HCT116 (cell line): ENCODE measurements around the gene AGPAT3. TPM values are rescaled to one million over a fixed set of nuclear protein-coding genes. Genes with fewer than 3 reads are reported as not detected.

Experiments
- ATAC-seq: fragments of 200-7000 bp; cut with Tn5 transposase; 2 replicates; pipeline ENCODE4 v1.9.1; 2020; ENCODE audit warnings: mild to moderate bottlenecking, moderate library complexity
- BruUV-seq: library from RNA; stranded (reverse); fragments of 400-500 nt; replicated peaks from 2 replicates; lab custom pipeline; 2021; lab: Mats Ljungman, UMichigan
- CTCF ChIA-PET: fragments of 300-600 bp; sonication (Branson Sonifier 250); formaldehyde crosslinking; loops from one replicate; lab custom pipeline; 2021; ENCODE audit warnings: antibody characterized with exemption; lab: Charles Lee
- POLR2A ChIA-PET: fragments of 300-600, 350-600 bp; sonication (Branson Sonifier 250); formaldehyde crosslinking; loops from one replicate; lab custom pipeline; 2021; ENCODE audit warnings: antibody characterized with exemption; lab: Charles Lee
- RAD21 ChIA-PET, 2 experiments: fragments of 300-600 bp; sonication (Branson Sonifier 250); formaldehyde crosslinking; loops; one replicate each; lab custom pipeline; 2023; ENCODE audit warnings: low total read pairs in 2 of 2; ENCODE audit not compliant: uncharacterized antibody in 2 of 2, unreplicated experiment in 2 of 2, low non-redundant PET in 1 of 2; lab: Charles Lee
- DNase-seq: peaks from one replicate; pipeline ENCODE4 v3.0.0-alpha.2; 2010; ENCODE audit warnings: low read depth, low spot score
- H2AFZ ChIP-seq: fragments of 200-600 bp; shearing (Covaris generic), sonication (generic); 2 replicates; pipeline ENCODE4 v1.6.1; 2017; ENCODE audit warnings: low read depth, mixed run types, mixed read lengths, antibody characterized with exemption, low read length; ENCODE audit not compliant: poor library complexity, severe bottlenecking
- H3K27ac ChIP-seq: 2 replicates; pipeline ENCODE4 v1.5.1; 2012; ENCODE audit warnings: low read depth, low read length
- H3K27me3 ChIP-seq: fragments of 200-600 bp; sonication (generic); 2 replicates; pipeline ENCODE4 v1.6.1; 2016; ENCODE audit warnings: mixed run types, low read length, mixed read lengths; ENCODE audit not compliant: insufficient read depth
- H3K36me3 ChIP-seq, 2 experiments: fragments of 200-500 bp in 1 of 2; fragments of 200-600 bp in 1 of 2; sonication (Bioruptor generic) in 1 of 2; sonication (generic) in 1 of 2; 2 replicates each; pipeline versions ENCODE4 v1.5.1 to v1.6.1; 2014 to 2016; ENCODE audit warnings: low read length in 2 of 2, inconsistent platforms in 1 of 2, mixed read lengths in 1 of 2, mixed run types in 1 of 2; ENCODE audit not compliant: insufficient read depth in 2 of 2, control insufficient read depth in 1 of 2
- H3K4me1 ChIP-seq, 2 experiments: fragments of 200-600 bp in 1 of 2; sonication (generic) in 1 of 2; 2 replicates each; pipeline versions ENCODE4 v1.5.1 to v1.6.1; 2012 to 2017; ENCODE audit warnings: low read length in 2 of 2, inconsistent platforms in 1 of 2, mild to moderate bottlenecking in 1 of 2, mixed read lengths in 1 of 2, mixed run types in 1 of 2, moderate library complexity in 1 of 2; ENCODE audit not compliant: insufficient read depth in 2 of 2, control insufficient read depth in 1 of 2
- H3K4me2 ChIP-seq: fragments of 200-600 bp; sonication (generic); 2 replicates; pipeline ENCODE4 v1.6.1; 2017; ENCODE audit warnings: mixed run types, low read length, mixed read lengths
- H3K4me3 ChIP-seq, 2 experiments: fragments of 200-600 bp in 1 of 2; sonication (generic) in 1 of 2; replicated peaks in 1 of 2; 2 replicates each; pipeline ENCODE4 v1.5.1; 2011 to 2016; ENCODE audit warnings: low read length in 2 of 2, control low read depth in 1 of 2, low read depth in 1 of 2, mild to moderate bottlenecking in 1 of 2, mixed read lengths in 1 of 2, mixed run types in 1 of 2
- H3K79me2 ChIP-seq: fragments of 200-600 bp; sonication (generic); 2 replicates; pipeline ENCODE4 v1.6.1; 2017; ENCODE audit warnings: mild to moderate bottlenecking, mixed run types, low read length, moderate library complexity, mixed read lengths; ENCODE audit not compliant: insufficient read depth
- H3K9ac ChIP-seq: fragments of 200-600 bp; sonication (generic); 2 replicates; pipeline ENCODE4 v1.6.1; 2016; ENCODE audit warnings: low read length, mixed read lengths
- H3K9me2 ChIP-seq: fragments of 200-600 bp; sonication (generic), shearing (Covaris generic); 2 replicates; pipeline ENCODE4 v1.6.1; 2017; ENCODE audit warnings: mixed run types, mild to moderate bottlenecking, moderate library complexity; ENCODE audit not compliant: insufficient read depth
- H3K9me3 ChIP-seq, 2 experiments: fragments of 200-500 bp in 1 of 2; fragments of 200-600 bp in 1 of 2; sonication (Bioruptor generic) in 1 of 2; sonication (generic) in 1 of 2; 2 replicates each; pipeline ENCODE4 v1.6.1; 2014 to 2017; ENCODE audit warnings: low read length in 2 of 2, mixed read lengths in 2 of 2, inconsistent platforms in 1 of 2, low read depth in 1 of 2, mild to moderate bottlenecking in 1 of 2, mixed run types in 1 of 2, moderate library complexity in 1 of 2; ENCODE audit not compliant: control insufficient read depth in 1 of 2, insufficient read depth in 1 of 2
- H4K20me1 ChIP-seq: fragments of 200-600 bp; sonication (generic), shearing (Covaris generic); 2 replicates; pipeline ENCODE4 v1.6.1; 2017; ENCODE audit warnings: mixed run types, mild to moderate bottlenecking, moderate library complexity; ENCODE audit not compliant: insufficient read depth
- ATF3 ChIP-seq: IDR thresholded peaks from 2 replicates; pipeline ENCODE4 v1.6.1; 2012
- CBX3 ChIP-seq: IDR thresholded peaks from 2 replicates; pipeline ENCODE4 v1.6.1; 2012; ENCODE audit warnings: low read depth
- CTCF ChIP-seq, 3 experiments: fragments of 200-600 bp in 1 of 3; sonication (generic) in 1 of 3; IDR thresholded peaks in 2 of 3; conservative IDR thresholded peaks in 1 of 3; 2 replicates each; pipeline ENCODE4 v1.5.1; 2012 to 2017; ENCODE audit warnings: low read depth in 2 of 3, low read length in 2 of 3, antibody characterized with exemption in 1 of 3, borderline replicate concordance in 1 of 3, control low read depth in 1 of 3, mild to moderate bottlenecking in 1 of 3, mixed read lengths in 1 of 3, mixed run types in 1 of 3, moderate library complexity in 1 of 3; ENCODE audit not compliant: insufficient read depth in 1 of 3
- JUND ChIP-seq: IDR thresholded peaks from 2 replicates; pipeline ENCODE4 v1.6.1; 2012
- MAX ChIP-seq: IDR thresholded peaks from 2 replicates; pipeline ENCODE4 v1.6.1; 2012
- POLR2AphosphoS5 ChIP-seq: IDR thresholded peaks from 2 replicates; pipeline ENCODE4 v1.6.1; 2011; ENCODE audit warnings: mild to moderate bottlenecking, low read depth, low read length, moderate library complexity
- REST ChIP-seq: IDR thresholded peaks from 2 replicates; pipeline ENCODE4 v1.6.1; 2012; ENCODE audit warnings: low read depth
- SIN3A ChIP-seq: IDR thresholded peaks from 2 replicates; pipeline ENCODE4 v1.6.1; 2012; ENCODE audit warnings: low read depth
- SP1 ChIP-seq: IDR thresholded peaks from 2 replicates; pipeline ENCODE4 v1.6.1; 2012; ENCODE audit warnings: low read depth
- SRF ChIP-seq: IDR thresholded peaks from 2 replicates; pipeline ENCODE4 v1.6.1; 2012; ENCODE audit warnings: low read depth
- ZBTB33 ChIP-seq: IDR thresholded peaks from 2 replicates; pipeline ENCODE4 v1.6.1; 2011; ENCODE audit warnings: mild to moderate bottlenecking, low read length, moderate library complexity; ENCODE audit not compliant: insufficient replicate concordance; ENCODE audit errors: extremely low read depth
- intact Hi-C: fragments of 100-400 bp; cut with micrococcal nuclease; formaldehyde crosslinking; loops from 2 replicates; pipeline ENCODE4 v1.10.0; 2022
- total RNA-seq: library from RNA; stranded (reverse); gene quantifications from one replicate; pipeline ENCODE4 v1.2.1, GENCODE V29; 2021; ENCODE audit not compliant: unreplicated experiment

The AGPAT3 gene
- total RNA-seq, 1 experiment from 2014 or later, result 54.1 TPM

- TF ChIP-seq CTCF (IDR thresholded peaks at IDR 0.05 in 2 of 3, conservative IDR thresholded peaks at IDR 0.05 in 1 of 3; ENCODE audit: borderline replicate concordance in 1 of 3, insufficient read depth in 1 of 3, low read depth in 2 of 3, low read length in 2 of 3) (no peak), SP1 (no peak), MAX (no peak), POLR2AphosphoS5 (no peak), CBX3 (no peak)
These were observed 148.5 kb downstream of the AGPAT3 start (continued) for GRCh38 chr21:44013380-44014088.

- no peak overlapping the region for H3K4me3 ChIP-seq
- no peak overlapping the region for H3K27ac ChIP-seq
- no peak for DNase-seq
- H3K4me2 ChIP-seq, result no peak overlapping the region
- no peak overlapping the region for H2AFZ ChIP-seq
- no peaks in the 10 kb centered on the region for H3K9me2 ChIP-seq
- BruUV-seq, result no TSS peak
- H3K4me1 ChIP-seq, result peaks cover 11 to 12% of the 10 kb centered on the region in 2 experiments; a peak in 3 of 4 replicates
- peaks cover 96% of the 10 kb centered on the region for H3K79me2 ChIP-seq
- no peaks in the 10 kb centered on the region for H3K36me3 ChIP-seq
- intact Hi-C loops, result no loop called here
- no peaks in the 10 kb centered on the region for H3K27me3 ChIP-seq
- CTCF ChIA-PET, result no interaction called here
- no peaks in the 10 kb centered on the region for H3K9me3 ChIP-seq
- H3K9ac ChIP-seq, result no peak overlapping the region
- ATAC-seq, result no peak
- POLR2A ChIA-PET, result no interaction called here
- peaks cover 19% of the 10 kb centered on the region; the same call in 1 of the 2 replicates for H4K20me1 ChIP-seq
- RAD21 ChIA-PET, result no interaction called here
- no peak for TF ChIP-seq JUND
- no peak for TF ChIP-seq SIN3A
- no peak for TF ChIP-seq CBX3
- no peak for TF ChIP-seq MAX
- no peak for TF ChIP-seq ATF3
- TF ChIP-seq SRF, result no peak
- no peak for TF ChIP-seq REST
- TF ChIP-seq POLR2AphosphoS5, result no peak
- no peak for TF ChIP-seq ZBTB33
- no peak for TF ChIP-seq CTCF (IDR thresholded peaks at IDR 0.05 in 2 of 3, conservative IDR thresholded peaks at IDR 0.05 in 1 of 3; ENCODE audit: borderline replicate concordance in 1 of 3, insufficient read depth in 1 of 3, low read depth in 2 of 3, low read length in 2 of 3)
These were observed 152.6 kb downstream of the AGPAT3 start for GRCh38 chr21:44017601-44018000.
